Tibial nerve (tissue), 4 donors: ENCODE data around the gene C14orf93.

Experiments used
- EP300 ChIP-seq, 2 donors: sonication (generic); formaldehyde crosslinking; IDR thresholded peaks; one replicate each; pipeline ENCODE4 v1.6.1; 2017; ENCODE audit warnings: antibody characterized with exemption in 2 of 2, mild to moderate bottlenecking in 1 of 2
- POLR2A ChIP-seq, 2 donors: fragments of 450-650 bp; IDR thresholded peaks; one replicate each; pipeline ENCODE4 v1.6.1; 2017; ENCODE audit warnings: antibody characterized with exemption in 2 of 2, mild to moderate bottlenecking in 2 of 2, moderate library complexity in 2 of 2
- TF ChIP-seq, protein P1 (sequence below), 5 experiments: fragments of 200-600 bp in 3 of 5; fragments of 450-650 bp in 2 of 5; sonication (generic) in 3 of 5; IDR thresholded peaks; one replicate each; pipeline ENCODE4 v1.5.1; 2016 to 2019; ENCODE audit warnings: antibody characterized with exemption in 5 of 5, mild to moderate bottlenecking in 3 of 5, moderate library complexity in 2 of 5

DNA sequence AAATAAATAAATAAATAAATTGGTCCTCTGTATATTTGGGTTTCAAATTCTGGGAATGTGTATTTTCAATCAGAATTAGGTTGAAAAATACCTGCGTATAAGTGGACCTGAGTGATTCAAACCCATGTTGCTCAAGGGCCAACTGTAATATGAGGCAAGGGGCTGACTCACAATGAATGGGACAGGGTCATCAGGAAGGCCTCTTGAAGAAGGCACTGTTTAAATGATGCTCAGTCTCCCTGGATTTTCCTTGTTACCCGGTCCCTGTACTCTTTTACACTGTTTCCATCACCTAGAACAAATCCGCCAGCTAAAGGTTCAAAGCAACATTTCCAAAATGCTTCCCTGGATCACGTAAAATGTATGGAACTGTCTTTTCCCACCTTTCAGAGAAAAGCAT lies 21.0 kb upstream of the C14orf93 start:
- no peak for TF ChIP-seq EP300 (IDR thresholded peaks at IDR 0.05)
- TF ChIP-seq, protein P1, sequence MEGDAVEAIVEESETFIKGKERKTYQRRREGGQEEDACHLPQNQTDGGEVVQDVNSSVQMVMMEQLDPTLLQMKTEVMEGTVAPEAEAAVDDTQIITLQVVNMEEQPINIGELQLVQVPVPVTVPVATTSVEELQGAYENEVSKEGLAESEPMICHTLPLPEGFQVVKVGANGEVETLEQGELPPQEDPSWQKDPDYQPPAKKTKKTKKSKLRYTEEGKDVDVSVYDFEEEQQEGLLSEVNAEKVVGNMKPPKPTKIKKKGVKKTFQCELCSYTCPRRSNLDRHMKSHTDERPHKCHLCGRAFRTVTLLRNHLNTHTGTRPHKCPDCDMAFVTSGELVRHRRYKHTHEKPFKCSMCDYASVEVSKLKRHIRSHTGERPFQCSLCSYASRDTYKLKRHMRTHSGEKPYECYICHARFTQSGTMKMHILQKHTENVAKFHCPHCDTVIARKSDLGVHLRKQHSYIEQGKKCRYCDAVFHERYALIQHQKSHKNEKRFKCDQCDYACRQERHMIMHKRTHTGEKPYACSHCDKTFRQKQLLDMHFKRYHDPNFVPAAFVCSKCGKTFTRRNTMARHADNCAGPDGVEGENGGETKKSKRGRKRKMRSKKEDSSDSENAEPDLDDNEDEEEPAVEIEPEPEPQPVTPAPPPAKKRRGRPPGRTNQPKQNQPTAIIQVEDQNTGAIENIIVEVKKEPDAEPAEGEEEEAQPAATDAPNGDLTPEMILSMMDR (IDR thresholded peaks at IDR 0.05), result no peak
- no peak for TF ChIP-seq POLR2A (IDR thresholded peaks at IDR 0.05)
